Measurements from ENCODE around the gene IPCEF1.
A peak's percentile ranks its signal among the peaks of the same experiment; 100 is the strongest.
"Not testable (repeated sequence)": the region's sequence is repeated elsewhere in the genome, so short reads cannot be mapped to it uniquely, and the experiment has no call there.

IPCEF1 gene

GRCh38 chr6:154306696-154307095 lies 49.9 kb downstream of the IPCEF1 start:
- no peak for DNase-seq (ENCODE audit: extremely low read depth, low read depth)

DNA sequence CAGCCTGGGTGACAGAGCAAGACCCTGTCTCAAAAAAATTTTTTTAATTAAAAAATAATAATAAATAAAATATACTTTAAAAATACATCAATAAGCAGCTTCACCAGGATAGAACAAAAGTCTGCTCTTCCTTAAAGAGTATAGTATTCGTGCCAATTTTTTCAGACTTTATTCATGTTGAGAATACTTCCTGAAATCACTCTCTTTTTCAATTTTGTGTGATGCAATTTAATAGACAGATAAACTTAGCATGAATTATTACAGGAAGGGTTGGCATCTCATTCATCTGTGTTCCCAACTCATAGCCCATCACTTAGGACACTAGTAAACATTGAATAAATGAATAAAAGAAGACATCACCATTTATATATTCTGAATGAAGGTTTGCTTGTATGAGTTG lies 52.4 kb downstream of the IPCEF1 start:
- DNase-seq (ENCODE audit: extremely low read depth, low read depth): no peak
- TF ChIP-seq, protein P1, sequence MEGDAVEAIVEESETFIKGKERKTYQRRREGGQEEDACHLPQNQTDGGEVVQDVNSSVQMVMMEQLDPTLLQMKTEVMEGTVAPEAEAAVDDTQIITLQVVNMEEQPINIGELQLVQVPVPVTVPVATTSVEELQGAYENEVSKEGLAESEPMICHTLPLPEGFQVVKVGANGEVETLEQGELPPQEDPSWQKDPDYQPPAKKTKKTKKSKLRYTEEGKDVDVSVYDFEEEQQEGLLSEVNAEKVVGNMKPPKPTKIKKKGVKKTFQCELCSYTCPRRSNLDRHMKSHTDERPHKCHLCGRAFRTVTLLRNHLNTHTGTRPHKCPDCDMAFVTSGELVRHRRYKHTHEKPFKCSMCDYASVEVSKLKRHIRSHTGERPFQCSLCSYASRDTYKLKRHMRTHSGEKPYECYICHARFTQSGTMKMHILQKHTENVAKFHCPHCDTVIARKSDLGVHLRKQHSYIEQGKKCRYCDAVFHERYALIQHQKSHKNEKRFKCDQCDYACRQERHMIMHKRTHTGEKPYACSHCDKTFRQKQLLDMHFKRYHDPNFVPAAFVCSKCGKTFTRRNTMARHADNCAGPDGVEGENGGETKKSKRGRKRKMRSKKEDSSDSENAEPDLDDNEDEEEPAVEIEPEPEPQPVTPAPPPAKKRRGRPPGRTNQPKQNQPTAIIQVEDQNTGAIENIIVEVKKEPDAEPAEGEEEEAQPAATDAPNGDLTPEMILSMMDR (IDR thresholded peaks at IDR 0.05; ENCODE audit: low read depth, low read length): no peak

More at GRCh38 chr6:154306696-154307095, 49.9 kb downstream of the IPCEF1 start:
- TF ChIP-seq, protein P1 (IDR thresholded peaks at IDR 0.05; ENCODE audit: low read depth, low read length): no peak

- DNase-seq (ENCODE audit: extremely low read depth, low read depth): not testable (repeated sequence)
Observed at GRCh38 chr6:154303642-154304041, 53.0 kb downstream of the IPCEF1 start.

GRCh38 chr6:154301839-154302752 lies 54.5 kb downstream of the IPCEF1 start:
- TF ChIP-seq, protein P1 (IDR thresholded peaks at IDR 0.05; ENCODE audit: low read depth, low read length): no peak
- peak; percentile 20 for DNase-seq (ENCODE audit: extremely low read depth, low read depth)

GRCh38 chr6:154301086-154301625 lies 55.4 kb downstream of the IPCEF1 start:
- no peak for DNase-seq (ENCODE audit: extremely low read depth, low read depth)
- TF ChIP-seq, protein P1 (IDR thresholded peaks at IDR 0.05; ENCODE audit: low read depth, low read length): no peak

DNA sequence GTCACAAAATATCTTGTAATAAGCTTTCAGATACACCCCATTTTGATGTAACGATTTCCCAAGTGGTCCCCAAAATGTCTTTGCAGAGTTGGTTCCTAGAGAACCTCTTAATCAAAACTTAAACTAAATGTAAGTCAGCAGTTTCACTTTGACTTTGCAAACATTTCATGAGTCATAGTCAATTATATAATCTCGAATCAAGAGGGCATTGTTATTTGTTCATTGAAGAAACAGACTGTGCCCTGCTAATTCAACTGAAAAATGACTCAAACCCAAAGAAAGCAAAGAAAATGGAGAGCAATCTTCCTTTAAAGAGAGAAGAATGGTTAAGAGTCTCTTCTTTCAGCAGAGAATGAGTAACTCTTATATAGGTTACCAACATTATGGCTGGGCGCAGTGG lies 58.3 kb downstream of the IPCEF1 start:
- no peak for DNase-seq (ENCODE audit: extremely low read depth, low read depth)
- TF ChIP-seq, protein P1 (IDR thresholded peaks at IDR 0.05; ENCODE audit: low read depth, low read length): no peak

DNA sequence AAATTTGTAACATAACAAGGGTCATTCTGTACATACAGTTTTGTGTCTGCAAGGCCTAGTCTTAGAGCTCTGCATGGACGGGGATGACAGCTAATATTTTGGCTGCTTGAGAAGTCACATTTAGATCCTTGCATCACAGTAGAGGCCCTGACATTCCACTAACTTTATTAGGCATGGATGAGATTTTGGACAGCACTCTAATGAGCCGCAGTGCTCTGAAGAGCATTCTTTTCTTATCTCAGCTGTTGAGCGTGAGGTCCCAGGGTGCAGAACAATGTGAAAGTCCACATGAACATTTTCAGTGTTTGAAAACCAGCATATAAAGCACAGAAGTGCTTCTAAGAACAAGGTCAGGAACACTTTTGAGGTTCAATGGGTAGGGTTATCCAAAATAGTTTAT lies 58.9 kb downstream of the IPCEF1 start:
- TF ChIP-seq, protein P1 (IDR thresholded peaks at IDR 0.05; ENCODE audit: low read depth, low read length): no peak

More for the DNA sequence above, 58.9 kb downstream of the IPCEF1 start:
- no peak for DNase-seq (ENCODE audit: extremely low read depth, low read depth)
